HG02623 (cell line): ENCODE measurements around the gene SLC6A18.

Experiments
- ATAC-seq: cut with Tn5 transposase; IDR thresholded peaks from one replicate; pipeline ENCODE4 v1.9.1; 2021; ENCODE audit warnings: moderate library complexity; ENCODE audit not compliant: unreplicated experiment

SLC6A18 gene, protein sequence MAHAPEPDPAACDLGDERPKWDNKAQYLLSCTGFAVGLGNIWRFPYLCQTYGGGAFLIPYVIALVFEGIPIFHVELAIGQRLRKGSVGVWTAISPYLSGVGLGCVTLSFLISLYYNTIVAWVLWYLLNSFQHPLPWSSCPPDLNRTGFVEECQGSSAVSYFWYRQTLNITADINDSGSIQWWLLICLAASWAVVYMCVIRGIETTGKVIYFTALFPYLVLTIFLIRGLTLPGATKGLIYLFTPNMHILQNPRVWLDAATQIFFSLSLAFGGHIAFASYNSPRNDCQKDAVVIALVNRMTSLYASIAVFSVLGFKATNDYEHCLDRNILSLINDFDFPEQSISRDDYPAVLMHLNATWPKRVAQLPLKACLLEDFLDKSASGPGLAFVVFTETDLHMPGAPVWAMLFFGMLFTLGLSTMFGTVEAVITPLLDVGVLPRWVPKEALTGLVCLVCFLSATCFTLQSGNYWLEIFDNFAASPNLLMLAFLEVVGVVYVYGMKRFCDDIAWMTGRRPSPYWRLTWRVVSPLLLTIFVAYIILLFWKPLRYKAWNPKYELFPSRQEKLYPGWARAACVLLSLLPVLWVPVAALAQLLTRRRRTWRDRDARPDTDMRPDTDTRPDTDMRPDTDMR

DNA sequence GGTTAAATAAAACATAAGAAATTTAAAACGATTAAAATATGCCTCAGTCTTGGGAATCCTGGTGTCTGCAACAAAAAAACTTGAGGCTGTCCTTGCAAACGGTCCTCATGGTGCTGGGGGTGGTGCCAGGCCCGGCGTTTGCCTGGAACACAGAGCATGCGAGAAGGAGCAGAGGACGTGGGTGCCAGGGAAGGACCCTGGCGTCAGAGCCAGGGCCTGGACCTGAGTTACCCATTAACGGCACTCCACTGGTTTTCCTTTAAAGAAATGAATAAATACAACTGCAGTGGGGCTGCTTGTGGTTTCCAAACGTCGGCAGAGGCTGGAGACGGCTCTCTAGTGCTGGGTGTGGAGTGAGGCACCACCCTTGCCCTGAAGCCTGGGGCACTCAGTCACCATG lies at the start of gene SLC6A18:
Gene SLC6A18 (plus strand): TSS at position 301 of the 400 bp plus-strand sequence. CDS start 97 bp downstream, at position 398.
- no peak for ATAC-seq

DNA sequence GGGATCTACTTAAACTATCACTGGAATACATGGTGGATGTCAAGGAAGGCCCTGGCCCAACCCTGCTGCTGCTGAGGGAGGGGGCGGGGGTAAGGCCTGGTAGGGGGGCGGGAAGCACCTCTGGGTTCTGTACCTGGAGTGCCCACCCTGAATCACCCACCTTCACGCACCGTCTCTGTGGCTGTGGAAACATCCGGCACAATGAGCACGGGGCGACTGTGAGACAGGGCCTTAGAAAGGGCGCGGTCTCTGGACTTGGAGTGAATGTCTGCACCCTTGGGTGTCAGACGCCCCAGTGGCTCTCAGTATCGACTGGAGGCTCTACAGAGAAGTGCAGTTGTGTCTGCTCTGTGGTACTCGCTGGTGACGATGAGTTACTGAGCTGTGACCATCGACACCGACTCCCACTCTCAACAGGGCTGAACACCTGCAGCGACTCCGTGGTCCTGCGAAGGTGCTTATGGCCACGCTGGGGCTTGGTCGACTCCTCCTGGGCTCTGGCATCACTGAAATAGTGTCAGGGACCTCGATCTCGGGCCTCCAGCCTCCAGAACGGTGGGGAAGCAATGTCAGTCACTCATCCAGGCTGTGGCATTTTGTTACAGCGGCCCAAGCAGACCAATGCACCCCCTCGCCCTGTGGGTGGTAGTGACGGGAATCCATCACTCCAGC lies 49.2 kb upstream of the SLC6A18 start:
- no peak for ATAC-seq

GRCh38 chr5:1176473-1177391 lies 48.4 kb upstream of the SLC6A18 start:
- no peak for ATAC-seq

GRCh38 chr5:1177826-1178528 lies 47.2 kb upstream of the SLC6A18 start:
- ATAC-seq: no peak

DNA sequence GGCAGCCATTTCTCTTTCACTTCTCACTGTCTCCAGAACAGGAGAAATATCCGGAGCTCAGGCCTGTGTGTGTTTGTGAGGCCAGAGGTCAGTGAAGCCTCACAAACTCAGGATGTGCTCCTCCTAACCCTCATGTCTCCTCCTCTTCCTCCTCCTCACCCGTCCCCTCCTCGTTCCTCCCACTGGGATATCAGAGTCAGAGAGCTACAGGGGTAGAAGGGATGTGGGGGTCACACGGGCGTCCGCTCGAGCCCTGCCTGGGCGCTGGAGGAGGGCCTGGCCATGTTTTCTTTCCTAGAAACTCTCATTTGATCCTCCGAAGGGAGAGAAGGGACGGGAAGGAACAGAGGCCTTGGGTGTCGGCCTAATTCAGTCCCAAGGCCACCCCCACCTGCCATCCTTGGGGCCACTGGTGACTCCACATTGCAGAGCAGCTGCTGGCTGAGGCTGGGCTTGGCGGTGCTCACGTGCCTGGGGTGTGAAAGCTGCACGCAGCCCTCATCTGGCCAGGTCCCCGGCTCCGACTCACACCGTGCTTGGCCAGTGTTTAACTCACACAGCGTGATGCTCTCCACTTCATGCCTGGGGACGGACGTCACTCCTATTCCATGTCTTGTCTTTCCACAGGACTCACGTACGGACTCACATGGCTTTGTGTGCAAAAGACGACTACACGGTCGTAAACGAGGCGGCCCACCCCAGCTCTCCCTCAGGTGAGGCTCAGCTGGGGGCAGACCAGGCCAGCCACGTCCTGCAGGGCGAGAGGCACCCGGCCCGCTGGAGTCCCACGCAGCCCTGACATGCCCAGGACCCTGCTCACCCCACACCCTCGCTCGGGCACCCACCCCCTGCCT lies 46.4 kb upstream of the SLC6A18 start:
- no peak for ATAC-seq

- no peak for ATAC-seq
Measured at GRCh38 chr5:1179383-1179715, 45.8 kb upstream of the SLC6A18 start.

DNA sequence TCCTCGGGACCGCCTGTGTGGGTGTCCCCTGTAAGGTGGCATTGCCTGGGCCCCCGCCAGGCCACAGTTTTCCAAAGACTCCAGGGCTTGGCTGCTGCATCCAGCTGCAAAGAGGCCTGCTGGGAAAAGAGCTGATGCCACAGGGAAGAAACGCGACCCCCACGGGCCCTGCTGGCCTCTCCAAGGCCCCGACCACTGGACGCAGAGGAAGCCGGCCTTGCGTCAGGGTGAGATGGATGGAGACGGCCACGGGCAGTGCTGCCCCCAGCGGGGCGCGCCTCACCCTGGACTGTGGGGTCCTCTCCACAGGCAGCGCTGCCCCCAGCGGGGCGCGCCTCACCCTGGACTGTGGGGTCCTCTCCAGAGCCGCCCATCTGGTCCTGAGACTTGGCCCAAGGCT lies 45.1 kb upstream of the SLC6A18 start:
- ATAC-seq: no peak

DNA sequence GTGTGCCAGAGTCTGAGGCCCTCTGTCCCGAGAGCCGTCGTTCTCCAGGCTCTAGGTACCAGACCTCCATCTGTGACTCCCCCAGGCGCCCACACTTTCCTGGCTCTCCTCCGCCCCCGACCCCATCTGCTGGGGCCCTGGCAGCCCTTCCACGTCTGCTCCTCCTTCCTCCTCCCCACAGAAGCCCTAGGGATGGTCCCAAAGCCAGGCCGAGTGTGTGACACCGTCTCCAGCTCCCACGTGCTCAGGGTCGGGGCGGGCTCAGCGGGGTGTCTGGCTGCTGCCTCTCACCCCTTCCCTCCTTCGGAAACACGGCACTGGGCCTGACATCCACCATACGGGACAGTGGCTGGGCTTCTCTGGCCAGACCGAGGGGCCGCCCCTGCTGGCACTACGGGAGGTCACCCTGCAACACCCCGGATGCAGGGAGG lies 44.3 kb upstream of the SLC6A18 start:
- no peak for ATAC-seq

- ATAC-seq: no peak
Measured at GRCh38 chr5:1181451-1182359, 43.5 kb upstream of the SLC6A18 start.

DNA sequence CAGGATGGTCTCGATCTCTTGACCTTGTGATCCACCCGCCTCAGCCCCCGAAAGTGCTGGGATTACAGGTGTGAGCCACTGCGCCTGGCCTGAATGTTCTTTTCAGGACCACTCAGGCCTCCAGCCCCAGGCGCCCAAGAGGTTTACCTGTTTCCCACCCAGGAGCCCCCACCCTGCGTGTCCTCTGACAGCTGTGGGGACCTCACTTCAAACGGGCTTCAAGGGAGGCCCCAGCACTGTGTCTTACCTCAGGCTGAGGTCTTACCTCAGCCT lies 42.9 kb upstream of the SLC6A18 start:
- ATAC-seq: no peak

DNA sequence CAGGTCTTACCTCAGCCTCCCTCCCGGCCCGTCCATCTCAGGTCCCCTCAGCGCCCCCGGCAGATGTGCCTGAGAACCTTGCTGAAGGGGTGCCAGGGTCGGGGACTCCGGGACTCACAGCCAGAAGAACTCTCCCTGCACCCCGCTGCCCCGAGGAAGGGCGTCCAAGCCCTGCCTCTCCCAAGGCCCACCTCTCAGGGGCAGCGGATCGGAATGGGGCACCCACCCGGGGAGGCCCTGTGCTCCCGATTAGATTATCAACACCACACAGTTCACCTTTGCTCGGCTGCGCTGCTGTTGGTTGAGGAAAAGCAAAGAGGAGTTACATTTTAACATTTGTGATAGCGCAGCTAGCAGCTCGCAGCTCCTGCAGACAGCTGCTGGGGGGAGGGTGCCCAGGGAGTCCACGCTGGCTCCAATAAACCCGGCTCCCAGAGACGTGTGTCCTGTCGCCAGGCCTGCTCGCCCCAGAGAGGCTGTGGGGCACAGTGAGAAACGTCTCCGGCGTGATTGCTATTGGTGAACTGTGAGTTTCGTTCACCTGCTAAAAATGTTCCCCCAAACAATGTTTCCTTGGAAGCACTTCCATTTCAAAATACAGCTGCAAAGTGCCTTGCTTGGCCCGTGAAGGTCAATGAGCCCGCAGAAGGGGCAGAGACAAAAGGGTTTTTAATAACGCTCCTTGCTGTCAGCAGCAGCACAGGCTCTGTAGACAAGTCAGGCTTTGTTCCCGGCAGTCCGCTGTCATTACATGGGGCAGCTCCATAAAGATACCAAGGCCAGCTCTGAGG lies 42.4 kb upstream of the SLC6A18 start:
- ATAC-seq: no peak

DNA sequence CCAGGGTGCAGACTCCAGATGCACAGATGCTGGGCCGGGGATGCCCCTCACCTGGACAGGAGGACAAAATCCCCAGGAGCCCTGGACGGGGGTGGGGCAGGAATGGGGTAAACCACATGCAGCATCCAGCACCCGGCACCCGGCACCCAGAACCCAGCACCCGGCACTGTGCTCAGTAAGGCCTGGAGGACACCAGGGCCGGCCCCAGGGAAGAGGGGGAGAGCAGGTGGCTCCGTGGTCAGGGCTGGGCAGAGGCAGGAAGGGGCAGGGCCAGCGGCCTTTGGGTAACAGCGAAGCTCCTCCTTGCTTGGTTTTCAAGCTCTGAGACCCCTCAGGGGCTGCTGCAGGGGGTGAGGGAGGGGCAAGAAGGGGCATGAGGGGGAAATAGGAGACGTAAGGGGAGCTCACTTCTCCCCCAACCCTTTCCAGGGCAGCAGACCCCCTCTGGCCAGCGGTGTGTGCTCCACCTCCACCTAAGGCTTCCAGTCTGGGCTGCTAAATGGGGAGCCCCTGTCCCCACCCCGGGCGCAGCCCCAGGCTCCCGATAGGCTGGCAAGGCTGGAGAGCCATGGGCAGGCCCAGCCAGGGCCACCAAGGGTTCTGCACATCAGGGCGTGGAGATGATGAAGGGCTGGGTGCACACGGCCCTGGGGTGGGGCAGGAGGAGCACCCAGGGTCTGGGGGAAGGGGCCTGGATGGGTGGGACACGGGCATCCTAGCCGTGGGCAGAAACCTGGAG lies 41.6 kb upstream of the SLC6A18 start:
- no peak for ATAC-seq

- ATAC-seq: no peak
Measured at GRCh38 chr5:1184163-1184470, 41.1 kb upstream of the SLC6A18 start.

DNA sequence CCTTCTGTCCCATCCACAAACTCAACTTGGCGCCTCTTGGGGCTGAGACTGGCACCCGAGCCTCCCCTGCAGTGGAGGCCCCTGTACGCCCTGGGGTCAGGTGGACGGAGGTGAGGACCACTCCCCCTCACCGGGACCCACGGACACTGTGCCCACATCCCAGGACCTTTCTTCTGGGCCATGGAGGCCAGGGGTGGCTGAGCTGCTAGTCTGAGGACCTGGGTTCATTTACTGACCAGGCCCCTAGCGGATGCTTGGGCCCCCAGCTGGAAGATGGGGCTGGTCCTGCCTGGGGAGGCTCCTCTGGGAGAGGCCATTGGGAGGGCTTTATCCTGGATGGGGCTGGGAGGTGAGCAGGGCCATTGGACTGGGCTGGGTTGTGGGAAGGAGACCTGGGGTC lies 40.7 kb upstream of the SLC6A18 start:
- no peak for ATAC-seq

- ATAC-seq: no peak
Measured at GRCh38 chr5:1185038-1185627, 40.0 kb upstream of the SLC6A18 start.

GRCh38 chr5:1185629-1186350 lies 39.4 kb upstream of the SLC6A18 start:
- no peak for ATAC-seq
